ENCODE measurements around the gene RO60. TPM values are rescaled to one million over a fixed set of nuclear protein-coding genes. Genes with fewer than 3 reads are reported as not detected.

The RO60 gene
- total and polyA plus RNA-seq, 2 of the 13 experiments (the other 11 are each of a cell fraction or from before 2014, with no cell fraction given) = 20.3 to 53.7 TPM

DNA sequence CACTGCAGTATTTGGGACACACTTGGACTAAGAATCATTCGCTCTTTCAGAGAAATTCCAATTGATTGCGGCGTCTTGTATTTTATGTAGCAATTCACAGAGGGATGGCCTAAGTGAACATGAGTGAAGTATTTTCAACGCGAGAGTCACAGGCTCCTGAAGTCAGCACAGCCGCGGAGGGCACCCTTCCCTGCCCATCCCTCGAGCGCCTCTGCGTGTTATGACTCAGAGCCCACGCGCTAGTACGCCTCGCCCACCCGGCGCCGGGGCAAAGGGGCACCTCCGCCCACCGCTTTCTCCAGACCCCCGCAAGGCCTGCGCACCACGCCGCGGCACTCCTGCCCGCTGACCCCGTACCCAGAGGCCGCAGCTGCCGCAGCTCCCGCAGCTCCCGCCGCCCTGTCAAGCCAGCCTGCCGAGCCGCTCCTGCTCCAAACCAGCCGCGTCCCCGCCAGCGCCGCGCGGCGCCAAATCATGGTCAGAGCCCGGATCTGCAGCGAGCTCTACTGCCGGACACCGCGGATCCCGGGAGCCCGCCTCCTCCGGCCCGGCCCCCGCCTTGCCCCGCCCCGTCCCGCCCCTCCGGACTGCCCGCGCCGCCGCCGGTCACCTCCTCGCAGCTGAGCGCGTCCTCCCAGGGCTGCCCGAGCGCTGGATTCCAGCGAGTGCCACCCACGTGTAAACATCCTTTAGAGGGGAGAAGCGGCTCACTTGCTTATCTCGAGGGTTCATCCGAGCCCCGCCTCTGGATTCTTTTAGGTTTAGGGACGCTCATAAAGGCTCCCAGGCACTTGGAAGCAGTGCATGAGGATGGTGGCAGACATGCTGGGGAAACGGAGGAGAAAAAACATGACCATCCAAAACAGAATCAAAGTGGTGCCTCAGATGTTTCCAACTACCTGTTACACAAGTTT is 45.8 kb downstream of the RO60 start, which contains the start of gene GLRX2 (continued):
- TF ChIP-seq, protein P1, sequence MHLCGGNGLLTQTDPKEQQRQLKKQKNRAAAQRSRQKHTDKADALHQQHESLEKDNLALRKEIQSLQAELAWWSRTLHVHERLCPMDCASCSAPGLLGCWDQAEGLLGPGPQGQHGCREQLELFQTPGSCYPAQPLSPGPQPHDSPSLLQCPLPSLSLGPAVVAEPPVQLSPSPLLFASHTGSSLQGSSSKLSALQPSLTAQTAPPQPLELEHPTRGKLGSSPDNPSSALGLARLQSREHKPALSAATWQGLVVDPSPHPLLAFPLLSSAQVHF (CRISPR knock-in tag; IDR thresholded peaks at IDR 0.05) = no peak
- TF ChIP-seq ZNF333 (CRISPR knock-in tag; IDR thresholded peaks at IDR 0.05; ENCODE audit: borderline replicate concordance) (0 out of 2 replicates have a peak, but pooled peaks have one; percentile 48), WIZ (CRISPR knock-in tag; IDR thresholded peaks at IDR 0.05) (no peak), MED8 (CRISPR knock-in tag; IDR thresholded peaks at IDR 0.05; ENCODE audit: insufficient replicate concordance) (peak; percentile 69), ZFP82 (CRISPR knock-in tag; IDR thresholded peaks at IDR 0.05; ENCODE audit: borderline replicate concordance) (no peak), ZNF282 (IDR thresholded peaks at IDR 0.05; ENCODE audit: partially characterized antibody) (no peak), ZFAT (CRISPR knock-in tag; conservative IDR thresholded peaks at IDR 0.05) (no peak), STAT5B (CRISPR knock-in tag; IDR thresholded peaks at IDR 0.05) (no peak), MLLT10 (CRISPR knock-in tag; IDR thresholded peaks at IDR 0.05) (no peak), ZNF34 (CRISPR knock-in tag; IDR thresholded peaks at IDR 0.05; ENCODE audit: borderline replicate concordance) (no peak), CHD2 (IDR thresholded peaks at IDR 0.05; ENCODE audit: low read depth, low read length) (0 out of 2 replicates have a peak, but pooled peaks have one; percentile 39), EEA1 (CRISPR knock-in tag; IDR thresholded peaks at IDR 0.05; ENCODE audit: borderline replicate concordance) (0 out of 2 replicates have a peak, but pooled peaks have one; percentile 56), AHR (CRISPR knock-in tag; IDR thresholded peaks at IDR 0.05) (no peak), U2AF1 (optimal IDR thresholded peaks at IDR 0.05; ENCODE audit: low read depth, low read length) (no peak), ZNF589 (CRISPR knock-in tag; conservative IDR thresholded peaks at IDR 0.05) (no peak; the same call in 1 of the 2 replicates), TBP (CRISPR knock-in tag; IDR thresholded peaks at IDR 0.05) (no peak), ZFP62 (CRISPR knock-in tag; IDR thresholded peaks at IDR 0.05) (no peak)
- TF ChIP-seq, protein P2, sequence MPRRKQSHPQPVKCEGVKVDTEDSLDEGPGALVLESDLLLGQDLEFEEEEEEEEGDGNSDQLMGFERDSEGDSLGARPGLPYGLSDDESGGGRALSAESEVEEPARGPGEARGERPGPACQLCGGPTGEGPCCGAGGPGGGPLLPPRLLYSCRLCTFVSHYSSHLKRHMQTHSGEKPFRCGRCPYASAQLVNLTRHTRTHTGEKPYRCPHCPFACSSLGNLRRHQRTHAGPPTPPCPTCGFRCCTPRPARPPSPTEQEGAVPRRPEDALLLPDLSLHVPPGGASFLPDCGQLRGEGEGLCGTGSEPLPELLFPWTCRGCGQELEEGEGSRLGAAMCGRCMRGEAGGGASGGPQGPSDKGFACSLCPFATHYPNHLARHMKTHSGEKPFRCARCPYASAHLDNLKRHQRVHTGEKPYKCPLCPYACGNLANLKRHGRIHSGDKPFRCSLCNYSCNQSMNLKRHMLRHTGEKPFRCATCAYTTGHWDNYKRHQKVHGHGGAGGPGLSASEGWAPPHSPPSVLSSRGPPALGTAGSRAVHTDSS (CRISPR knock-in tag; conservative IDR thresholded peaks at IDR 0.05) = no peak
- TF ChIP-seq, protein P3, sequence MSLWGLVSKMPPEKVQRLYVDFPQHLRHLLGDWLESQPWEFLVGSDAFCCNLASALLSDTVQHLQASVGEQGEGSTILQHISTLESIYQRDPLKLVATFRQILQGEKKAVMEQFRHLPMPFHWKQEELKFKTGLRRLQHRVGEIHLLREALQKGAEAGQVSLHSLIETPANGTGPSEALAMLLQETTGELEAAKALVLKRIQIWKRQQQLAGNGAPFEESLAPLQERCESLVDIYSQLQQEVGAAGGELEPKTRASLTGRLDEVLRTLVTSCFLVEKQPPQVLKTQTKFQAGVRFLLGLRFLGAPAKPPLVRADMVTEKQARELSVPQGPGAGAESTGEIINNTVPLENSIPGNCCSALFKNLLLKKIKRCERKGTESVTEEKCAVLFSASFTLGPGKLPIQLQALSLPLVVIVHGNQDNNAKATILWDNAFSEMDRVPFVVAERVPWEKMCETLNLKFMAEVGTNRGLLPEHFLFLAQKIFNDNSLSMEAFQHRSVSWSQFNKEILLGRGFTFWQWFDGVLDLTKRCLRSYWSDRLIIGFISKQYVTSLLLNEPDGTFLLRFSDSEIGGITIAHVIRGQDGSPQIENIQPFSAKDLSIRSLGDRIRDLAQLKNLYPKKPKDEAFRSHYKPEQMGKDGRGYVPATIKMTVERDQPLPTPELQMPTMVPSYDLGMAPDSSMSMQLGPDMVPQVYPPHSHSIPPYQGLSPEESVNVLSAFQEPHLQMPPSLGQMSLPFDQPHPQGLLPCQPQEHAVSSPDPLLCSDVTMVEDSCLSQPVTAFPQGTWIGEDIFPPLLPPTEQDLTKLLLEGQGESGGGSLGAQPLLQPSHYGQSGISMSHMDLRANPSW (CRISPR knock-in tag; IDR thresholded peaks at IDR 0.05; ENCODE audit: borderline replicate concordance) = no peak; the same call in 1 of the 2 replicates
- TF ChIP-seq, protein P4, sequence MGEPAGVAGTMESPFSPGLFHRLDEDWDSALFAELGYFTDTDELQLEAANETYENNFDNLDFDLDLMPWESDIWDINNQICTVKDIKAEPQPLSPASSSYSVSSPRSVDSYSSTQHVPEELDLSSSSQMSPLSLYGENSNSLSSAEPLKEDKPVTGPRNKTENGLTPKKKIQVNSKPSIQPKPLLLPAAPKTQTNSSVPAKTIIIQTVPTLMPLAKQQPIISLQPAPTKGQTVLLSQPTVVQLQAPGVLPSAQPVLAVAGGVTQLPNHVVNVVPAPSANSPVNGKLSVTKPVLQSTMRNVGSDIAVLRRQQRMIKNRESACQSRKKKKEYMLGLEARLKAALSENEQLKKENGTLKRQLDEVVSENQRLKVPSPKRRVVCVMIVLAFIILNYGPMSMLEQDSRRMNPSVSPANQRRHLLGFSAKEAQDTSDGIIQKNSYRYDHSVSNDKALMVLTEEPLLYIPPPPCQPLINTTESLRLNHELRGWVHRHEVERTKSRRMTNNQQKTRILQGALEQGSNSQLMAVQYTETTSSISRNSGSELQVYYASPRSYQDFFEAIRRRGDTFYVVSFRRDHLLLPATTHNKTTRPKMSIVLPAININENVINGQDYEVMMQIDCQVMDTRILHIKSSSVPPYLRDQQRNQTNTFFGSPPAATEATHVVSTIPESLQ (CRISPR knock-in tag; conservative IDR thresholded peaks at IDR 0.05) = no peak
- TF ChIP-seq, protein P5, sequence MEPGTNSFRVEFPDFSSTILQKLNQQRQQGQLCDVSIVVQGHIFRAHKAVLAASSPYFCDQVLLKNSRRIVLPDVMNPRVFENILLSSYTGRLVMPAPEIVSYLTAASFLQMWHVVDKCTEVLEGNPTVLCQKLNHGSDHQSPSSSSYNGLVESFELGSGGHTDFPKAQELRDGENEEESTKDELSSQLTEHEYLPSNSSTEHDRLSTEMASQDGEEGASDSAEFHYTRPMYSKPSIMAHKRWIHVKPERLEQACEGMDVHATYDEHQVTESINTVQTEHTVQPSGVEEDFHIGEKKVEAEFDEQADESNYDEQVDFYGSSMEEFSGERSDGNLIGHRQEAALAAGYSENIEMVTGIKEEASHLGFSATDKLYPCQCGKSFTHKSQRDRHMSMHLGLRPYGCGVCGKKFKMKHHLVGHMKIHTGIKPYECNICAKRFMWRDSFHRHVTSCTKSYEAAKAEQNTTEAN (CRISPR knock-in tag; conservative IDR thresholded peaks at IDR 0.05) = no peak

Measured in HepG2 (cell line).